Measurements from ENCODE around the gene ADGRG1. TPM values are rescaled to one million over a fixed set of nuclear protein-coding genes. Genes with fewer than 3 reads are reported as not detected.

Gene ADGRG1
- polyA plus RNA-seq, 4 donors: 4.1 to 158 (median 26.0) TPM

GRCh38 chr16:57626420-57627170, 1.8 kb upstream of the ADGRG1 start:
- no peak overlapping the region for H3K4me3 ChIP-seq (ENCODE audit: low read depth in 1 of 3, low read length in 3 of 3)
- FAIRE-seq (no peak), DNase-seq (no peak)
- no peaks in the 10 kb centered on the region for H3K9me3 ChIP-seq (ENCODE audit: control insufficient read depth in 2 of 2, insufficient read depth in 1 of 2, low read depth in 1 of 2, low read length in 1 of 2)
- 73 to 78% (median 77%) methylated on average over 10 of the region's 10 CpGs for WGBS, 3 donors
- H3K27ac ChIP-seq (ENCODE audit: low read depth in 1 of 3, low read length in 2 of 3): no peak overlapping the region
- H3K36me3 ChIP-seq (ENCODE audit: control insufficient read depth in 3 of 3, insufficient read depth in 2 of 3, low read depth in 1 of 3, low read length in 3 of 3): peaks cover 0 to 75% (median 0%) of the 10 kb centered on the region in 3 donors
- H3K27me3 ChIP-seq (ENCODE audit: control insufficient read depth in 3 of 3, insufficient read depth in 3 of 3, low read length in 3 of 3): no peaks in the 10 kb centered on the region
- H3K4me1 ChIP-seq (ENCODE audit: control insufficient read depth in 3 of 3, insufficient read depth in 2 of 3, low read depth in 1 of 3, low read length in 2 of 3): peaks cover 0 to 47% (median 0%) of the 10 kb centered on the region in 3 donors

- peaks cover 0 to 40% (median 0%) of the 10 kb centered on the region in 3 donors for H3K4me1 ChIP-seq (ENCODE audit: control insufficient read depth in 3 of 3, insufficient read depth in 2 of 3, low read depth in 1 of 3, low read length in 2 of 3)
- H3K27ac ChIP-seq (ENCODE audit: low read depth in 1 of 3, low read length in 2 of 3): peak overlapping the region in 1 of 3 donors; percentile 18
- H3K9me3 ChIP-seq (ENCODE audit: control insufficient read depth in 2 of 2, insufficient read depth in 1 of 2, low read depth in 1 of 2, low read length in 1 of 2): no peaks in the 10 kb centered on the region
- DNase-seq (no peak), FAIRE-seq (no peak)
- no peak overlapping the region for H3K4me3 ChIP-seq (ENCODE audit: low read depth in 1 of 3, low read length in 3 of 3)
- 71 to 76% (median 75%) methylated on average over 15 of the region's 15 CpGs for WGBS, 3 donors
- no peaks in the 10 kb centered on the region for H3K27me3 ChIP-seq (ENCODE audit: control insufficient read depth in 3 of 3, insufficient read depth in 3 of 3, low read length in 3 of 3)
- H3K36me3 ChIP-seq (ENCODE audit: control insufficient read depth in 3 of 3, insufficient read depth in 2 of 3, low read depth in 1 of 3, low read length in 3 of 3): peaks cover 0 to 76% (median 0%) of the 10 kb centered on the region in 3 donors
Observed at GRCh38 chr16:57627184-57627871, 1.1 kb upstream of the ADGRG1 start.

- Histone ChIP-seq H3K36me3 (ENCODE audit: control insufficient read depth in 3 of 3, insufficient read depth in 2 of 3, low read depth in 1 of 3, low read length in 3 of 3) (peaks cover 0 to 74% (median 0%) of the 10 kb centered on the region in 3 donors), H3K27me3 (ENCODE audit: control insufficient read depth in 3 of 3, insufficient read depth in 3 of 3, low read length in 3 of 3) (no peaks in the 10 kb centered on the region), H3K9me3 (ENCODE audit: control insufficient read depth in 2 of 2, insufficient read depth in 1 of 2, low read depth in 1 of 2, low read length in 1 of 2) (no peaks in the 10 kb centered on the region), H3K4me1 (ENCODE audit: control insufficient read depth in 3 of 3, insufficient read depth in 2 of 3, low read depth in 1 of 3, low read length in 2 of 3) (peaks cover 0 to 29% (median 0%) of the 10 kb centered on the region in 3 donors), H3K27ac (ENCODE audit: low read depth in 1 of 3, low read length in 2 of 3) (peak overlapping the region in 2 of 3 donors; percentile 35 to 43), H3K4me3 (ENCODE audit: low read depth in 1 of 3, low read length in 3 of 3) (no peak overlapping the region)
- 63 to 90% (median 77%) methylated on average over 6 to 7 of the region's 7 CpGs for WGBS, 3 donors
- DNase-seq (no peak), FAIRE-seq (no peak)
Observed at GRCh38 chr16:57628783-57629293, 408 bp downstream of the ADGRG1 start.

DNA sequence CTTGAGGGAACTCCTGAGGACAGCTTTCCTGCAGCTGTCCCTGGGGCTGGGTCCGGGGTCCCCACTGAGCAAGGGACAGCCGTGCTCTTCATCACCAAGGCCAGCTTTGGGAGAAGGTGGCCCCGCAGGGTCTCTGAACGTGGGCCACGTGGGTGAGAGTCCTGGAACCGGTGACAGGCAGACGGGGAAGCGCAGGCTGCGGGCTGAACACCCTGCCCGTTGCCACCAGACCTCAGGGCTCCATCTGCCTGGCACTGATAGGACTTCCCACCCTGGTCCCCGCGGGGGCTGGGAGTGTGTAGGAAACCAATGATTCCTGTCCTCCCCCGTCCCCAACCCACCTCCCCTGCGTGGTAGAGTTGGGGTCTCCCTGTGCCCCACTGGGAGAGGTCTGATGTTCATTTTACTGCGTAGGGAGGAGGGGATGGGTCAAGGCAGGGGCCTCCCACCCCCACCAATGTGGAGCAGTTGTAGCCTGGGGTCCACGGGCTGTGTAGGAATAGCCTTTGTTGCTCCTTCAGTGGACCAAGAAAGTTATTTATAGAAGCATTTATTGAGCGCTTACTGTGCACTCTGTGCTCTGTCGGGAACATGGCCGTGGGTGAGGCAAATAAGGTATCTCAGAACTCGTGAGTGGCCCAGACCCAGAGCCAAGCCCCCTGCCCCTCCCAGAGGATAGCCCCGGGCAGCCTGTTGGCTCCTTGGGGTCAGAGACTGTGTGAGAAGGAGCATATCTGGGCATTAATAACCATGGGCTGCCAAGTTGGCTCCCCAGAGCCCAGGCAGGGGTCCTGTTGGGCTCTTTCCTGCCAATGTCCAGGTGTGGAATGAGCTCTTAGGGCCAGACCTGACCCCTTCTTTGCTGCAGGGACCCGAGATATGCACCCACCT, 1.3 kb downstream of the ADGRG1 start:
- Histone ChIP-seq H3K27ac (ENCODE audit: low read depth in 1 of 3, low read length in 2 of 3) (no peak overlapping the region), H3K4me3 (ENCODE audit: low read depth in 1 of 3, low read length in 3 of 3) (no peak overlapping the region), H3K4me1 (ENCODE audit: control insufficient read depth in 3 of 3, insufficient read depth in 2 of 3, low read depth in 1 of 3, low read length in 2 of 3) (peaks cover 0 to 29% (median 2%) of the 10 kb centered on the region in 3 donors), H3K36me3 (ENCODE audit: control insufficient read depth in 3 of 3, insufficient read depth in 2 of 3, low read depth in 1 of 3, low read length in 3 of 3) (peaks cover 0 to 77% (median 0%) of the 10 kb centered on the region in 3 donors), H3K9me3 (ENCODE audit: control insufficient read depth in 2 of 2, insufficient read depth in 1 of 2, low read depth in 1 of 2, low read length in 1 of 2) (no peaks in the 10 kb centered on the region), H3K27me3 (ENCODE audit: control insufficient read depth in 3 of 3, insufficient read depth in 3 of 3, low read length in 3 of 3) (no peaks in the 10 kb centered on the region)
- no peak for FAIRE-seq
- 53 to 63% (median 62%) methylated on average over 22 of the region's 22 CpGs for WGBS, 3 donors
- no peak for DNase-seq

DNA sequence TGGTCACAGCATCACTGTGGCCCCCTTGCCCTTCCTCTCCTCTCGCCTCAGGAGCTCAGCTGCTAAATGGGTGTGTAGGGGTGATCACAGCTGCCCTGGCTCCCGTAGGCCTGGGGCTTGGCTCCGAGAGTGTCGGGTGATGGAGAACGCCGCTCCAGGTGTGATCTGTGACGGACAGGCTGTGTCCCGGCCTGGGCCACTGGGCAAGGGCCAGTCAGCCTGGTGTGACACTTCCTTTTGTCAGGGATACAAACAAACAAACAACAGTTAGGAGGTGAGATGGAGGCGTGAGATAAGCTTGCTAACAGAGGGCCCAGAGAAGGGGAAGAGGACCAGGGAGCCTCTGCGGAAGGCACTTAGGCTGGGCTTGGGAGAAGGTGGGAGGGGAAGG, 2.0 kb downstream of the ADGRG1 start:
- no peaks in the 10 kb centered on the region for H3K9me3 ChIP-seq (ENCODE audit: control insufficient read depth in 2 of 2, insufficient read depth in 1 of 2, low read depth in 1 of 2, low read length in 1 of 2)
- no peaks in the 10 kb centered on the region for H3K27me3 ChIP-seq (ENCODE audit: control insufficient read depth in 3 of 3, insufficient read depth in 3 of 3, low read length in 3 of 3)
- H3K4me1 ChIP-seq (ENCODE audit: control insufficient read depth in 3 of 3, insufficient read depth in 2 of 3, low read depth in 1 of 3, low read length in 2 of 3): peaks cover 0 to 36% (median 6%) of the 10 kb centered on the region in 3 donors
- FAIRE-seq (no peak), DNase-seq (no peak)
- 62 to 67% (median 66%) methylated on average over 10 of the region's 10 CpGs for WGBS, 3 donors
- no peak overlapping the region for H3K4me3 ChIP-seq (ENCODE audit: low read depth in 1 of 3, low read length in 3 of 3)
- peaks cover 0 to 73% (median 0%) of the 10 kb centered on the region in 3 donors for H3K36me3 ChIP-seq (ENCODE audit: control insufficient read depth in 3 of 3, insufficient read depth in 2 of 3, low read depth in 1 of 3, low read length in 3 of 3)
- no peak overlapping the region for H3K27ac ChIP-seq (ENCODE audit: low read depth in 1 of 3, low read length in 2 of 3)

GRCh38 chr16:57630931-57631845, 2.8 kb downstream of the ADGRG1 start:
- Histone ChIP-seq H3K27ac (ENCODE audit: low read depth in 1 of 3, low read length in 2 of 3) (no peak overlapping the region), H3K4me1 (ENCODE audit: control insufficient read depth in 3 of 3, insufficient read depth in 2 of 3, low read depth in 1 of 3, low read length in 2 of 3) (peaks cover 0 to 44% (median 8%) of the 10 kb centered on the region in 3 donors), H3K27me3 (ENCODE audit: control insufficient read depth in 3 of 3, insufficient read depth in 3 of 3, low read length in 3 of 3) (no peaks in the 10 kb centered on the region), H3K4me3 (ENCODE audit: low read depth in 1 of 3, low read length in 3 of 3) (no peak overlapping the region), H3K9me3 (ENCODE audit: control insufficient read depth in 2 of 2, insufficient read depth in 1 of 2, low read depth in 1 of 2, low read length in 1 of 2) (no peaks in the 10 kb centered on the region), H3K36me3 (ENCODE audit: control insufficient read depth in 3 of 3, insufficient read depth in 2 of 3, low read depth in 1 of 3, low read length in 3 of 3) (peaks cover 0 to 68% (median 0%) of the 10 kb centered on the region in 3 donors)
- FAIRE-seq: no peak
- DNase-seq: no peak
- 74 to 84% (median 77%) methylated on average over 15 to 21 of the region's 21 CpGs for WGBS, 3 donors

DNA sequence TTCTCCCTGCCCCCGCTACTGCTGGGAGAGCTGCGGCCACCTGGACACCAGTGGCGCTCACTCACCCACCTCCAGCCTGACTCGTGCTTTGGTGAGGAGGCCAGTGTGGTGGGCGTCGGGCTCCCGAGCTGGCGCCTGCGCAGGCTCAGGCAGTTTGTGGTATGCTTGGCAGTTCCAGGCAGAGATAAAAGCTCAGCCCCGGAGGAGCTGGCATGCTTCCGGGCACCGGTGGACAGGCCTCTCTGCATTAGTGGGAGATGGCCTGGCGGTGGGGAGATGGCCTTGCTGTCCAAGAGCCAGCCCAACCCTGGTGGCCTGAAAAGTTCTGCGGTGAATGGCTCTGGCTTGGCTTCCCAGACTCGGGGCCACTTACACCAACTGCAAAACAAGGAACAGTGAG, 4.1 kb downstream of the ADGRG1 start:
- FAIRE-seq (no peak), DNase-seq (no peak)
- WGBS, 3 donors: 65 to 81% (median 68%) methylated on average over 15 of the region's 15 CpGs
- peaks cover 0 to 68% (median 0%) of the 10 kb centered on the region in 3 donors for H3K36me3 ChIP-seq (ENCODE audit: control insufficient read depth in 3 of 3, insufficient read depth in 2 of 3, low read depth in 1 of 3, low read length in 3 of 3)
- H3K27me3 ChIP-seq (ENCODE audit: control insufficient read depth in 3 of 3, insufficient read depth in 3 of 3, low read length in 3 of 3): no peaks in the 10 kb centered on the region
- H3K4me1 ChIP-seq (ENCODE audit: control insufficient read depth in 3 of 3, insufficient read depth in 2 of 3, low read depth in 1 of 3, low read length in 2 of 3): peaks cover 0 to 57% (median 8%) of the 10 kb centered on the region in 3 donors
- H3K27ac ChIP-seq (ENCODE audit: low read depth in 1 of 3, low read length in 2 of 3): no peak overlapping the region
- no peak overlapping the region for H3K4me3 ChIP-seq (ENCODE audit: low read depth in 1 of 3, low read length in 3 of 3)
- no peaks in the 10 kb centered on the region for H3K9me3 ChIP-seq (ENCODE audit: control insufficient read depth in 2 of 2, insufficient read depth in 1 of 2, low read depth in 1 of 2, low read length in 1 of 2)
